HL-60 (cell line): ENCODE results near the gene RBM10.

ENCODE experiments used
- DNase-seq, 2 experiments: peaks; one replicate each; pipeline ENCODE4 v3.0.0-alpha.2; 2010 to 2020; ENCODE audit warnings: low read depth in 1 of 2, low spot score in 1 of 2
- H3K27ac ChIP-seq: fragments of 250-450 bp; sonication (Bioruptor Pico); replicated peaks from 2 replicates; pipeline ENCODE4 v1.5.1; 2020; ENCODE audit warnings: mild to moderate bottlenecking, moderate library complexity
- H3K27me3 ChIP-seq: fragments of 250-450 bp; sonication (Bioruptor Pico); 2 replicates; pipeline ENCODE4 v1.5.1; 2021; ENCODE audit warnings: mild to moderate bottlenecking, moderate library complexity; ENCODE audit not compliant: insufficient read depth, poor library complexity, severe bottlenecking
- H3K4me3 ChIP-seq: replicated peaks from 2 replicates; pipeline ENCODE4 v1.5.1; 2011; ENCODE audit warnings: mild to moderate bottlenecking, control low read depth, low read length; ENCODE audit not compliant: insufficient read depth
- CTCF ChIP-seq: IDR thresholded peaks from one replicate; pipeline ENCODE4 v1.5.1; 2011; ENCODE audit warnings: low read length, control low read depth, inconsistent platforms; ENCODE audit not compliant: insufficient read depth
- GABPA ChIP-seq: IDR thresholded peaks from 2 replicates; pipeline ENCODE4 v1.6.1; 2012; ENCODE audit warnings: low read depth
- POLR2AphosphoS5 ChIP-seq: IDR thresholded peaks from 2 replicates; pipeline ENCODE4 v1.6.1; 2012; ENCODE audit warnings: low read depth
- REST ChIP-seq: IDR thresholded peaks from 2 replicates; pipeline ENCODE4 v1.6.1; 2012; ENCODE audit warnings: low read depth; ENCODE audit not compliant: insufficient replicate concordance
- SPI1 ChIP-seq: IDR thresholded peaks from 2 replicates; pipeline ENCODE4 v1.6.1; 2012; ENCODE audit warnings: low read depth, mild to moderate bottlenecking, borderline replicate concordance

RBM10 gene

GRCh38 chrX:47200385-47201150 is 55.5 kb downstream of the RBM10 start:
- H3K27me3 ChIP-seq = no peaks in the 10 kb centered on the region
- no peak overlapping the region for H3K27ac ChIP-seq
- no peak for DNase-seq
- TF ChIP-seq GABPA (no peak), POLR2AphosphoS5 (no peak)
- H3K4me3 ChIP-seq = no peak overlapping the region

GRCh38 chrX:47201345-47201944 is 56.4 kb downstream of the RBM10 start:
- no peak overlapping the region for H3K27ac ChIP-seq
- no peak for DNase-seq
- TF ChIP-seq REST (no peak), GABPA (no peak), SPI1 (no peak), CTCF (no peak), POLR2AphosphoS5 (no peak)

GRCh38 chrX:47202316-47202715 is 57.3 kb downstream of the RBM10 start:
- H3K4me3 ChIP-seq = no peak overlapping the region
- no peak overlapping the region for H3K27ac ChIP-seq
- H3K27me3 ChIP-seq = no peaks in the 10 kb centered on the region
- TF ChIP-seq SPI1 (no peak), CTCF (no peak), REST (no peak), GABPA (no peak)
- DNase-seq = no peak

More at GRCh38 chrX:47201345-47201944, 56.4 kb downstream of the RBM10 start:
- Histone ChIP-seq H3K27me3 (no peaks in the 10 kb centered on the region), H3K4me3 (no peak overlapping the region)

GRCh38 chrX:47202877-47203276 is 57.9 kb downstream of the RBM10 start:
- no peak for DNase-seq
- Histone ChIP-seq H3K27me3 (no peaks in the 10 kb centered on the region), H3K4me3 (no peak overlapping the region), H3K27ac (no peak overlapping the region)
- no peak for TF ChIP-seq SPI1

- no peak for DNase-seq
- no peak overlapping the region for H3K4me3 ChIP-seq
- no peak overlapping the region for H3K27ac ChIP-seq
- H3K27me3 ChIP-seq = no peaks in the 10 kb centered on the region
- TF ChIP-seq GABPA (no peak), REST (no peak), POLR2AphosphoS5 (no peak), SPI1 (no peak), CTCF (no peak)
These were observed 59.9 kb downstream of the RBM10 start for GRCh38 chrX:47204970-47205369.
